C4-2B (cell line): ENCODE data around the gene OAS3.

Experiments used
- H3K27ac ChIP-seq: fragments of 450-650 bp; 2 replicates; pipeline ENCODE4 v1.5.1; 2017
- ZFX ChIP-seq: fragments of 450-650 bp; IDR thresholded peaks from 2 replicates; pipeline ENCODE4 v1.6.1; 2017
- TF ChIP-seq, protein P1 (sequence below): fragments of 450-650 bp; conservative IDR thresholded peaks from 2 replicates; pipeline ENCODE4 v1.5.1; 2017; ENCODE audit warnings: mild to moderate bottlenecking

Gene OAS3

DNA sequence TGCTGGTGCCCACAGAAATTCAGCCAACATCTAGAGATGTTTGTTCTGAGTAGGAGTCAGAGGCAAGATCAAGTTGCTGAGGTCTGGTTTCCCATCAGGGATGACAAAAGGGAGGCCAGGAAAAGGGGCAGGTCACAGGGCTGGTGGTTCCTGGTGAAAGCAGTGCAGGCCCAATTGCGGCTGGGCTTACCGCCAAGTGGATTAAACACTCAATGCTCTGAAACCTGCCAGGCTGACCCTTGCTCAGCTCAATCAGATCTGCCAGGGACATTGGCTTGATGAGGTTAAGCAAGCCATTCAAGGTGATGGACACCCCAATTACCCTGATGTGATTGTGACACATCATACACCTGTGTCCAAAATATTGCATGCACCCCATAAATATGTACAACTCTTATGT lies 37.0 kb upstream of the OAS3 start:
- no peak for TF ChIP-seq ZFX
- TF ChIP-seq, protein P1, sequence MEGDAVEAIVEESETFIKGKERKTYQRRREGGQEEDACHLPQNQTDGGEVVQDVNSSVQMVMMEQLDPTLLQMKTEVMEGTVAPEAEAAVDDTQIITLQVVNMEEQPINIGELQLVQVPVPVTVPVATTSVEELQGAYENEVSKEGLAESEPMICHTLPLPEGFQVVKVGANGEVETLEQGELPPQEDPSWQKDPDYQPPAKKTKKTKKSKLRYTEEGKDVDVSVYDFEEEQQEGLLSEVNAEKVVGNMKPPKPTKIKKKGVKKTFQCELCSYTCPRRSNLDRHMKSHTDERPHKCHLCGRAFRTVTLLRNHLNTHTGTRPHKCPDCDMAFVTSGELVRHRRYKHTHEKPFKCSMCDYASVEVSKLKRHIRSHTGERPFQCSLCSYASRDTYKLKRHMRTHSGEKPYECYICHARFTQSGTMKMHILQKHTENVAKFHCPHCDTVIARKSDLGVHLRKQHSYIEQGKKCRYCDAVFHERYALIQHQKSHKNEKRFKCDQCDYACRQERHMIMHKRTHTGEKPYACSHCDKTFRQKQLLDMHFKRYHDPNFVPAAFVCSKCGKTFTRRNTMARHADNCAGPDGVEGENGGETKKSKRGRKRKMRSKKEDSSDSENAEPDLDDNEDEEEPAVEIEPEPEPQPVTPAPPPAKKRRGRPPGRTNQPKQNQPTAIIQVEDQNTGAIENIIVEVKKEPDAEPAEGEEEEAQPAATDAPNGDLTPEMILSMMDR = no peak
- no peak overlapping the region for H3K27ac ChIP-seq

DNA sequence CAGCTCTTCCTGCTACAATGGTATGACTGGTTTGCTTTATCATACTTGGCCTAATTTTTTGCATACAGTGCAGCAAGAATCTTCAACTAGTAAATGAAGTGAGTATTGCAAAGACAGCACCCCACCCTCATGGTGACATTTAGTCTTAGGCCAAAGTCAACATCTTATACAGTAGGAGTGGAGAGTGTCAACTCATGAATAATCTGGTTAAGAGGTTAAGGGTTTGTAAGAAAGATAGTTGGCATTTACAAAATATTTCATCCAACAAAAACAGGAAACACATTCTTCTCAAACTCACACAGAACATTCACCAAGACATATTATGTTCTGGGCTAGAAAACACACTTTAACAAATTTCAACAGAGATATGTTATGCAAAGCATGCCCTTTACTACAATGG lies 33.7 kb upstream of the OAS3 start:
- no peak overlapping the region for H3K27ac ChIP-seq
- no peak for TF ChIP-seq ZFX
- TF ChIP-seq, protein P1 = no peak

DNA sequence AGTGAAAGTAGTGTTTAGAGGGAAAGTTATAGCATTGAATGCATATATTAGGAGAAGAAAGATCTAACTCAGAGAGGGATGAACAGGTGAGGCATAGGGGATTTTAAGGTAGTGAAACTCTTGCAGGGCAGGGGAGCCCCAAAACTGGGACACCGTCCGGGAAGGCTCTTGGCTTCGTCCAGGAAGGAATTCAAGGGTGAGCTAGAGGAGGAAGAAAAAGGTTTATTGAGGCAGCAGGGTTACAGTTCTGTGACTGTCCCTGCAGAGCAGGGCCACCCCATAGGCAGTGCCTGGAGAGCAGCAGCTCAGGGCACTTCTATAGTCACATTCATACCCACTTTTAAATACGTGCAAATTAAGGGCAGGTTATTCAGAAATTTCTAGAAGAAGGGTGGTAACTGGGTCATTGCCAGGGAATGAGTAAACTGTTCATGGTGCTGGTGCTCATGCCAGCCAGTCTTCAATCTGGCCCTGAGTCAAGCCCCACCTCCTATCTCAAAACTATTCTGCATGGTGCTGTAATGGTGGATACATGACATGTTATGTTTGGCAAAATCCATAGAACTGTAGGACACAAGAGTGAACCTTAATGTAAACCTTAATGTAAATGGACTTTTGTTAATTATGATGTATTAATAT lies 32.7 kb upstream of the OAS3 start:
- no peak overlapping the region for H3K27ac ChIP-seq
- no peak for TF ChIP-seq ZFX
- TF ChIP-seq, protein P1 = no peak

DNA sequence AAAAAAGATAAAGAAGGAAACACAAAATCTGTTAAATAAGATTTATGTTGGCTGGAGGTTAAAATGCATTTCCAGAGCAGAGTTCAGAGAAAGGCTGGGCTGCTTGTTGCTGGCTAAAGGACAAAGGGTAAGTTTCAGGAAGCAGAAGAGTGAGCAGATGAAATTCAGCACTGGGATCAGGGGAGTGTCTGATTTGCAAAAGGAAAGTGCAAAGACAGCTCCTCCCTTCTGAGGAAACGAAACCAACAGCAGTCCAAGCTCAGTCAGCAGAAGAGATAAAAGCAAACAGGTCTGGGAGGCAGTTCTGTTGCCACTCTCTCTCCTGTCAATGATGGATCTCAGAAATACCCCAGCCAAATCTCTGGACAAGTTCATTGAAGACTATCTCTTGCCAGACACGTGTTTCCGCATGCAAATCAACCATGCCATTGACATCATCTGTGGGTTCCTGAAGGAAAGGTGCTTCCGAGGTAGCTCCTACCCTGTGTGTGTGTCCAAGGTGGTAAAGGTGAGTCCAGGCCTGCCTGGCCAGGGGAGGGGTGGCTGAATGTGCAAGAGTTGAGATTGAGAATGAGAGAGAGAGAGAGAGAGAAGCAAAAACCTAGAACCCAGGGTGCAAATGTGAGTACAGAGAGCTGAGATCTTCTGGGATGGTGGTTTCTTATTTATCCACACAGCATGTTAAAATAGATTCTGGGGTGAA lies 31.4 kb upstream of the OAS3 start, which contains the start of gene OAS1:
Gene OAS1 (plus strand): TSS at position 251 of the 703 bp plus-strand sequence. CDS start 78 bp downstream, at position 329.
- no peak within 1 kb of the TSS; the same call in 1 of the 2 replicates for H3K27ac ChIP-seq
- TF ChIP-seq, protein P1 = no peak
- no peak for TF ChIP-seq ZFX

DNA sequence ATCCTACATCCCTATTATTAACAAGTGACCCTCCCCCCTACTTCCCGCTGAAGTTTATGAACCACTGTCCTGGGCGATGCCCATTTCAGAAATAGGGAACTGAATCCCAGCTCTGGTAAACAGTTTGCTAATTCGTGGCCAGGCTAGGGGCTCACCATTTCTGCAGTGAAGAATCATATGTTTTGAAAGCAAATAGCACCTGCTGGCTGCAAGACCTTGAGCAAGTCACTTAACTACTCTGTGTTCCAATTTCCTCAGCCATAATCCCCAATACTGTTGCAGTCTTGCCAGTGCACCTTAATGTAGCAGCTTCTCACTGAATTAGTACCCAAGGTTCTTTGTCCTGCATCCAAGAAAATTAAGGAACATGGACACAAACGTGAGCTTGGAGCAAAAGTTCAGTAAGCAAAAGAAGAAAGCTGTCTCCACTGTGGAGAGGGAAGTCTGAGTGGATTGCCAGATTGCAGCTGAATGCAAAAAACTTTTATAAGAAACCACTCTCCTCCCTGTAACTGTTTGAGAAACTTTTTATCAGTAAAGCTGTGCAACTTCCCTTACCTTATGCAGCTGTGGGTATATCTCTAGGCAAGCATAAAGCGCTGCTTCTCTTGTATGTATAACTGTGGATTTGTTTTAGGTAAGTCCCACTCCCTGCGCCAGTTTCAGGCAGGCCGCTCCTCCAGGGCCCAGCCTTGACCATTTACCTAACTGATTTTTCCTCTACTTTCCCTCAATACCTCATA lies 30.7 kb upstream of the OAS3 start:
- H3K27ac ChIP-seq = no peak overlapping the region; the same call in 1 of the 2 replicates
- TF ChIP-seq, protein P1 = no peak
- TF ChIP-seq ZFX = no peak

DNA sequence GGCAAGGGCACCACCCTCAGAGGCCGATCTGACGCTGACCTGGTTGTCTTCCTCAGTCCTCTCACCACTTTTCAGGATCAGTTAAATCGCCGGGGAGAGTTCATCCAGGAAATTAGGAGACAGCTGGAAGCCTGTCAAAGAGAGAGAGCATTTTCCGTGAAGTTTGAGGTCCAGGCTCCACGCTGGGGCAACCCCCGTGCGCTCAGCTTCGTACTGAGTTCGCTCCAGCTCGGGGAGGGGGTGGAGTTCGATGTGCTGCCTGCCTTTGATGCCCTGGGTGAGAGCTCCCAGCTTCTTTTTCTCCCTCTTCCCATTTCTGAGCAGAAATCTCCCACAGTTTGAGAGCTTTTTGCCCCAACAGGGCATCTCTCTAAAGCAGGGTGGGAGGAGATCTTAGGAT lies 29.7 kb upstream of the OAS3 start:
- H3K27ac ChIP-seq = no peak overlapping the region
- TF ChIP-seq ZFX = no peak
- TF ChIP-seq, protein P1 = no peak

DNA sequence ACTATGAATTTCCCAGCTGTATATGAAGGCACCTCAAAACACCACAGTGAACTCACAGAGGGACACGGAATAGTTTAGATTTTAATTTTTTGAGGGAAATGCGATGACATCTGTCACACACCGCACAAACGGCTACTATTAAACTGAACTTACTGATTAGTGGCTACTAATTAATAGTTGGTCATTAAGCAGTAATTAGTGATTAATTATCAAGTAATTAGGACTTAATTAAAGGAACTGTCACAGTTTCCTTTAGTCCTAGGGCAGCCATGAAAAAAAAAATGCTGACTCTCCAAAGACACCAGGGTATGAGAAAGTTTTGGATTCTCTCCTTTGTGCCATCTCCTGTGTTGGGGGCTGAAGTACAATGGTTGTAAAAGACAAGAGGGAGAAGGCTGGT lies 28.6 kb upstream of the OAS3 start:
- H3K27ac ChIP-seq = no peak overlapping the region
- TF ChIP-seq, protein P1 = no peak
- TF ChIP-seq ZFX = no peak
